Loucy (cell line): ENCODE results near the gene DALRD3.

Experiments
- EZH2phosphoT487 ChIP-seq: fragments of 200-600 bp; IDR thresholded peaks from 2 replicates; pipeline ENCODE4 v1.6.1; 2018; ENCODE audit warnings: antibody characterized with exemption, mild to moderate bottlenecking, moderate library complexity, borderline replicate concordance
- TF ChIP-seq, protein P1 (sequence below): fragments of 200-600 bp; sonication (generic); conservative IDR thresholded peaks from 2 replicates; pipeline ENCODE4 v1.5.1; 2014; ENCODE audit warnings: mild to moderate bottlenecking, antibody characterized with exemption, low read length

DNA sequence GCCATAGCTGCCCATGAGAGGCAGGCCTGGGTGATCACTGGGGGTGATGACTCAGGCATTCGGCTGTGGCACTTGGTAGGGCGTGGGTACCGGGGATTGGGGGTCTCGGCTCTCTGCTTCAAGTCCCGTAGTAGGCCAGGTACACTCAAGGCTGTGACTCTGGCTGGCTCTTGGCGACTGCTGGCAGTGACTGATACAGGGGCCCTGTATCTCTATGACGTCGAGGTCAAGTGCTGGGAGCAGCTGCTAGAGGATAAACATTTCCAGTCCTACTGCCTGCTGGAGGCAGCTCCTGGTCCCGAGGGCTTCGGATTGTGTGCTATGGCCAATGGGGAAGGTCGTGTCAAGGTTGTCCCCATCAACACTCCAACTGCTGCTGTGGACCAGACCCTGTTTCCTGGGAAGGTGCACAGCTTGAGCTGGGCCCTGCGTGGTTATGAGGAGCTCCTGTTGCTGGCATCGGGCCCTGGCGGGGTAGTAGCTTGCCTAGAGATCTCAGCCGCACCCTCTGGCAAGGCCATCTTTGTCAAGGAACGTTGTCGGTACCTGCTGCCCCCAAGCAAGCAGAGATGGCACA, 5.9 kb downstream of the DALRD3 start:
- TF ChIP-seq, protein P1, sequence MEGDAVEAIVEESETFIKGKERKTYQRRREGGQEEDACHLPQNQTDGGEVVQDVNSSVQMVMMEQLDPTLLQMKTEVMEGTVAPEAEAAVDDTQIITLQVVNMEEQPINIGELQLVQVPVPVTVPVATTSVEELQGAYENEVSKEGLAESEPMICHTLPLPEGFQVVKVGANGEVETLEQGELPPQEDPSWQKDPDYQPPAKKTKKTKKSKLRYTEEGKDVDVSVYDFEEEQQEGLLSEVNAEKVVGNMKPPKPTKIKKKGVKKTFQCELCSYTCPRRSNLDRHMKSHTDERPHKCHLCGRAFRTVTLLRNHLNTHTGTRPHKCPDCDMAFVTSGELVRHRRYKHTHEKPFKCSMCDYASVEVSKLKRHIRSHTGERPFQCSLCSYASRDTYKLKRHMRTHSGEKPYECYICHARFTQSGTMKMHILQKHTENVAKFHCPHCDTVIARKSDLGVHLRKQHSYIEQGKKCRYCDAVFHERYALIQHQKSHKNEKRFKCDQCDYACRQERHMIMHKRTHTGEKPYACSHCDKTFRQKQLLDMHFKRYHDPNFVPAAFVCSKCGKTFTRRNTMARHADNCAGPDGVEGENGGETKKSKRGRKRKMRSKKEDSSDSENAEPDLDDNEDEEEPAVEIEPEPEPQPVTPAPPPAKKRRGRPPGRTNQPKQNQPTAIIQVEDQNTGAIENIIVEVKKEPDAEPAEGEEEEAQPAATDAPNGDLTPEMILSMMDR: no peak
- no peak for TF ChIP-seq EZH2phosphoT487
